HG03103 (cell line): ENCODE measurements around the gene ETNK2.

Experiments
- ATAC-seq: cut with Tn5 transposase; IDR thresholded peaks from one replicate; pipeline ENCODE4 v1.9.1; 2021; ENCODE audit warnings: low read depth; ENCODE audit not compliant: unreplicated experiment

The ETNK2 gene

DNA sequence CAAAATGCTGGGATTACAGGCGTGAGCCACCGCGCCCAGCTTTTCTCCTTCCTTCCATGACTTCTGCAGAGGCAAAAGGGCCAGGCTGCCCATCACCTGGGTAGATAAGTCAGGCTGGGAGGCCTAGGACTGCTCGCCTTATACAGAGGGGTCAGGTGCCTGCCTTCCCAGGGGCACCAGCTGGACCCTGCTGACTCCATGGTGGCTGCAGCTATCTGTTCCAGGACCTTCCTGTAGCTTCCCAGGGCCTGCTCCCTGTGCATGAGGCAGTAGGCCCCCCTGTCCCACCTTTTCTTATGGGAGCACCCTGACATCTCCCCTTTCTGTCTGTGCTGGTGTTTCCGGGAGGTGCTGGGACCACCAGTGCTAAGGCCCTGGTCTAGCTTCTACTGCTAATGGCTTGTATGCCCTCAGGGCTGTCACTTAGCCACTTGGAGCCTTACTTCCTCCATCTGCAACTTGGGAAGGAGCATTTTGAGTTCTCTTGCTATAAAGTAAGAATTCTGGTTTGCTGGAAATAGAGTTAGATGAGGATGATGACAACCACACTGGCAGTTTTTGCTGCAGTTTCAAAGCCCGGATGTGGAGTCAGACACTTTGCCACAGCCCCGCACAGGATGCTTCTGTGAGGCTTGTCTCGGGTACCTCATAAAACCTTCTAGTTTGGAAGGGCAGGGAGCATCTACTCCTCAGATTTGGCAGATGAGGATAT, 64.5 kb downstream of the ETNK2 start:
- no peak for ATAC-seq

- ATAC-seq = no peak
These were observed 66.0 kb downstream of the ETNK2 start for GRCh38 chr1:204085876-204086275.

GRCh38 chr1:204084247-204084772, 67.5 kb downstream of the ETNK2 start:
- ATAC-seq = no peak

DNA sequence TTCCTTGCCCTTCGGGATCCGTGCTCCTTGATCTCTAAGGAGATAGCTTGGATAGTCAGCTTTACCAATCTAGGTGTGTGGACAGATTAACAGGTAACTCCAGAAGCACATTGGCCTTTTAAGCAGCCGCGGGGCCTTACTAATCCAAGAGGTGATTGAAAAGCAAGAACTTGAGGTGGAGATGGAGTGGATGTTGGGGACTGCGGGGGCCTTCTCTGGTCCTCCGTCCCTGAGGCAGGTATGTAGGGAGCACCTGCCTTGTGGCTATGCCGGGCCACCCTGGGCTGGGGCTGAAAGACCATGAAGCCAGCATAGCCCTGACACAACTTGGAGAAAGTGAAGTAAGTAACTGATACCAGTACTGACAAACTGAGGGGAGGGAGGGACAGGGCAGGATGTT, 68.4 kb downstream of the ETNK2 start:
- no peak for ATAC-seq

DNA sequence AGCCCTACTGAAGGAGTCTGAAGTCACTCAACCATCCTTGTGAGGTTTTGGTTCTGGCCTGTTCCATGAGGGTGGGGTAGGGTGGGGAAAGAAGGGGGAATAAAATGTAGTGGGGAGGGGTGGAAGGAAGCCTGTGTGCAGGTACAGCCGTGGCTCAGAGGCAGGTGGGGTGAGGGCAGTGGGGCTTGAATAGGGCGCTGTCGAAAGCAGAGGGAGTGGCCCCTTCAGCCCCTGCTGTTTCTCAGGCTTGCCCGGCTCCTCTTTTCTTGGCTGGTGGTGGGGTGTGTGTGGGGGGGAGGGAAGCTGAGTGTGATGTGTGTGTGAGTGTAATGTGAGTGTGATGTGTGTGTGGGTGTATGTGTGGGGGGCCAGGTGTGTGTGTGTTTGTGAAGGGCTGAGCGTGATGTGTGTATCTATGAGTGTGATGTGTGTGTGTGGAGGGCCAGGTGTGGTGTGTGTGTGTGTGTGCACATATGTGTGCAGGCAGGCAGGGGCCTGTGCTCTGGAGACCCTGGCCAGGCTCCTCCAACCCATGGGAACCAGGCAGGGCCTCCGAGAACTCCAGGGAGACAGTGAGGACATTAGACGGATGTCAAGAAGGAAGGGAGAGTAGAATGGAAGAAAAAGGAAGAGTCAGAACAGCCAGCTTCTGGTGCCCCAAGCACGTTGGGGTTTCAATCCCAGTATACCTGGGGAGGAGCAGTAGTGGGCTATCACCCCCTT, 69.9 kb downstream of the ETNK2 start:
- ATAC-seq = no peak

- ATAC-seq = no peak
These were observed 70.6 kb downstream of the ETNK2 start for GRCh38 chr1:204081164-204081790.
